ENCODE results near the gene ACY1. TPM values are rescaled to one million over a fixed set of nuclear protein-coding genes. Genes with fewer than 3 reads are reported as not detected.

The ACY1 gene
- total and polyA plus RNA-seq, 10 of the 15 experiments (the other 5 are each of a cell fraction or from before 2014, with no cell fraction given): 18.5 to 42.2 (median 27.8) TPM

DNA sequence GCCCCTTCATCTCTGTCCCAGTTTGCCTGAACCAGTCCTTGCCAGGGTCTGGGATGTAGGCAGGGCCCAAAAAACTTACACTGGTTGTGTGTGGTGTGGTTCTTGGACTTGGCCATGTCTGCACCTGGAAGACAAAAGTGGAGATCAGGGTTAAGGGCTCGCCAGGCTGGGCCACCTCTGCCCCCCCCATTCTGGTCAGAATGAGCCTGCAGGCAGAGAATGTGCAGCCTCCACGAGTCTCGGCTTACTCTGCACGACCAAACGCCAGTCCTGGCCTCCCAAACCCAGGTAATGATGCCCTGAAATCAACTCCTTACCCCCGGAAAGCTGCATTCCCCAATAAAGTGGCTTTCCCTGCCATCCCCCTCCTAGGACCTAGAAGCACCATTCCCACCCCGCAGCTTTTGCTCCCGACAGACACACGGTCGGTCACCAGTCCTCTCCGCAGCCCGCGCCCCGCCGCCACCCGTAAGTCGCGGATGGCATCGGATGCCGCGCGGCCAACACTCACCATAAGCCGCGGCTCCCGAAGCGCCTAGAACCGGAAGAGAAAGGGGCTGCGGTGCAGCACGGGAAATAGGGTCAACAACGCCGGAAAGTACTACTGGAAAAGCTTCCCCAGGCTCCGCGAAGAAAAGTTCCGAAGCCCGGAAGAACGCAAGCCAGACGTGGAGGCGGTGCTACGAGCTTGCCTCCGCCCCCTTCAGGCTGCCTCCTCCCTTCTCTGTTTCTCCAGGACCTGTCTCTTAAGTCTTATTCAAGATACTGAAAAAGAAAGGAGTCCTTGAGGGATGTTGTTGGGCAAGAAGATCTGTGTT, 12.2 kb downstream of the ACY1 start, which contains the start of gene RPL29 (continued):
- TF ChIP-seq ZBTB40 (IDR thresholded peaks at IDR 0.05; ENCODE audit: borderline replicate concordance) (peak; percentile 99), MXI1 (IDR thresholded peaks at IDR 0.05; ENCODE audit: low read depth, low read length) (peak; percentile 88), MTA3 (IDR thresholded peaks at IDR 0.05; ENCODE audit: borderline replicate concordance, low read length) (no peak; the same call in 1 of the 2 replicates), TCF3 (IDR thresholded peaks at IDR 0.05; ENCODE audit: borderline replicate concordance, insufficient read depth, low read depth, low read length) (peak; percentile 55; the same call in 1 of the 2 replicates), GABPA (IDR thresholded peaks at IDR 0.05; ENCODE audit: low read depth) (peak; percentile 100), TCF12 (IDR thresholded peaks at IDR 0.05; ENCODE audit: low read depth, low read length) (peak; percentile 71), CREB1 (IDR thresholded peaks at IDR 0.05; ENCODE audit: low read depth) (peak; percentile 90), SIN3A (IDR thresholded peaks at IDR 0.05; ENCODE audit: low read depth, low read length) (peak; percentile 60; the same call in 1 of the 2 replicates), RUNX3 (IDR thresholded peaks at IDR 0.05; ENCODE audit: low read length) (peak; percentile 89), NRF1 (conservative IDR thresholded peaks at IDR 0.05; ENCODE audit: low read depth, low read length) (no peak), KAT2A (conservative IDR thresholded peaks at IDR 0.05; ENCODE audit: control insufficient read depth, low read depth, low read length) (no peak; the same call in 1 of the 2 replicates), MEF2B (IDR thresholded peaks at IDR 0.05; ENCODE audit: partially characterized antibody, poor library complexity, severe bottlenecking) (peak; percentile 33), POU2F2 (IDR thresholded peaks at IDR 0.05; ENCODE audit: borderline replicate concordance, low read depth, low read length) (peak; percentile 88), SPI1 (IDR thresholded peaks at IDR 0.05; ENCODE audit: borderline replicate concordance, insufficient read depth, low read depth, low read length) (no peak), DPF2 (IDR thresholded peaks at IDR 0.05) (no peak; the same call in none of the 2 replicates), SIX5 (IDR thresholded peaks at IDR 0.05; ENCODE audit: low read depth, low read length, severe bottlenecking) (peak; percentile 80), NFXL1 (IDR thresholded peaks at IDR 0.05; ENCODE audit: borderline replicate concordance) (no peak), SMARCA5 (IDR thresholded peaks at IDR 0.05) (peak; percentile 33; the same call in 1 of the 2 replicates)
- TF ChIP-seq, protein P1, sequence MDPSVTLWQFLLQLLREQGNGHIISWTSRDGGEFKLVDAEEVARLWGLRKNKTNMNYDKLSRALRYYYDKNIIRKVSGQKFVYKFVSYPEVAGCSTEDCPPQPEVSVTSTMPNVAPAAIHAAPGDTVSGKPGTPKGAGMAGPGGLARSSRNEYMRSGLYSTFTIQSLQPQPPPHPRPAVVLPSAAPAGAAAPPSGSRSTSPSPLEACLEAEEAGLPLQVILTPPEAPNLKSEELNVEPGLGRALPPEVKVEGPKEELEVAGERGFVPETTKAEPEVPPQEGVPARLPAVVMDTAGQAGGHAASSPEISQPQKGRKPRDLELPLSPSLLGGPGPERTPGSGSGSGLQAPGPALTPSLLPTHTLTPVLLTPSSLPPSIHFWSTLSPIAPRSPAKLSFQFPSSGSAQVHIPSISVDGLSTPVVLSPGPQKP (IDR thresholded peaks at IDR 0.05; ENCODE audit: low read depth, low read length): peak; percentile 97
- TF ChIP-seq, protein P2, sequence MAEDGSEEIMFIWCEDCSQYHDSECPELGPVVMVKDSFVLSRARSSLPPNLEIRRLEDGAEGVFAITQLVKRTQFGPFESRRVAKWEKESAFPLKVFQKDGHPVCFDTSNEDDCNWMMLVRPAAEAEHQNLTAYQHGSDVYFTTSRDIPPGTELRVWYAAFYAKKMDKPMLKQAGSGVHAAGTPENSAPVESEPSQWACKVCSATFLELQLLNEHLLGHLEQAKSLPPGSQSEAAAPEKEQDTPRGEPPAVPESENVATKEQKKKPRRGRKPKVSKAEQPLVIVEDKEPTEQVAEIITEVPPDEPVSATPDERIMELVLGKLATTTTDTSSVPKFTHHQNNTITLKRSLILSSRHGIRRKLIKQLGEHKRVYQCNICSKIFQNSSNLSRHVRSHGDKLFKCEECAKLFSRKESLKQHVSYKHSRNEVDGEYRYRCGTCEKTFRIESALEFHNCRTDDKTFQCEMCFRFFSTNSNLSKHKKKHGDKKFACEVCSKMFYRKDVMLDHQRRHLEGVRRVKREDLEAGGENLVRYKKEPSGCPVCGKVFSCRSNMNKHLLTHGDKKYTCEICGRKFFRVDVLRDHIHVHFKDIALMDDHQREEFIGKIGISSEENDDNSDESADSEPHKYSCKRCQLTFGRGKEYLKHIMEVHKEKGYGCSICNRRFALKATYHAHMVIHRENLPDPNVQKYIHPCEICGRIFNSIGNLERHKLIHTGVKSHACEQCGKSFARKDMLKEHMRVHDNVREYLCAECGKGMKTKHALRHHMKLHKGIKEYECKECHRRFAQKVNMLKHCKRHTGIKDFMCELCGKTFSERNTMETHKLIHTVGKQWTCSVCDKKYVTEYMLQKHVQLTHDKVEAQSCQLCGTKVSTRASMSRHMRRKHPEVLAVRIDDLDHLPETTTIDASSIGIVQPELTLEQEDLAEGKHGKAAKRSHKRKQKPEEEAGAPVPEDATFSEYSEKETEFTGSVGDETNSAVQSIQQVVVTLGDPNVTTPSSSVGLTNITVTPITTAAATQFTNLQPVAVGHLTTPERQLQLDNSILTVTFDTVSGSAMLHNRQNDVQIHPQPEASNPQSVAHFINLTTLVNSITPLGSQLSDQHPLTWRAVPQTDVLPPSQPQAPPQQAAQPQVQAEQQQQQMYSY (CRISPR knock-in tag; IDR thresholded peaks at IDR 0.05): no peak

All from GM12878 (cell line).